ENCODE results near the gene KIF24. TPM values are rescaled to one million over a fixed set of nuclear protein-coding genes. Genes with fewer than 3 reads are reported as not detected.

Gene KIF24
- total RNA-seq, 2 donors from 2014 or later = 1.7 to 7.3 TPM

Small RNA genes lying within 50 kb of the gene (small RNA-seq; reads per million reads assigned to genes)
- 0 to 0.10 reads per million in 2 donors for gene RNU2-50P

Other genes with a start within 250 kb of the KIF24 start
- gene DCAF12, start 202.6 kb downstream of the KIF24 start, total RNA-seq = 100 to 1,000 TPM in 1 of 2 donors, 10 to 100 TPM in 1; 30.6 to 100 TPM
- 10 to 100 TPM; 38.3 to 72.2 TPM for gene UBAP1, start 150.2 kb downstream of the KIF24 start, total RNA-seq
- gene NUDT2, start 301 bp upstream of the KIF24 start, total RNA-seq = 10 to 100 TPM; 18.0 to 45.8 TPM
- gene MYORG, start 47.6 kb upstream of the KIF24 start, total RNA-seq = 1 to 10 TPM; 3.4 to 9.0 TPM
- 10 to 100 TPM; 14.4 to 16.5 TPM for gene FAM219A, start 129.3 kb upstream of the KIF24 start, total RNA-seq
- 1 to 10 TPM in 1 of 2 donors, not detected in 1; 5.6 TPM for gene DNAI1, start 129.5 kb upstream of the KIF24 start, total RNA-seq
- gene ENHO, start 193.7 kb upstream of the KIF24 start, total RNA-seq = 10 to 100 TPM; 20.9 to 28.2 TPM

Data from prostate gland (tissue), 2 donors.